Measurements from ENCODE around the gene PABPN1L. TPM values are rescaled to one million over a fixed set of nuclear protein-coding genes. Genes with fewer than 3 reads are reported as not detected.

PABPN1L gene
- polyA plus RNA-seq (ENCODE audit: insufficient read length), result not detected

DNA sequence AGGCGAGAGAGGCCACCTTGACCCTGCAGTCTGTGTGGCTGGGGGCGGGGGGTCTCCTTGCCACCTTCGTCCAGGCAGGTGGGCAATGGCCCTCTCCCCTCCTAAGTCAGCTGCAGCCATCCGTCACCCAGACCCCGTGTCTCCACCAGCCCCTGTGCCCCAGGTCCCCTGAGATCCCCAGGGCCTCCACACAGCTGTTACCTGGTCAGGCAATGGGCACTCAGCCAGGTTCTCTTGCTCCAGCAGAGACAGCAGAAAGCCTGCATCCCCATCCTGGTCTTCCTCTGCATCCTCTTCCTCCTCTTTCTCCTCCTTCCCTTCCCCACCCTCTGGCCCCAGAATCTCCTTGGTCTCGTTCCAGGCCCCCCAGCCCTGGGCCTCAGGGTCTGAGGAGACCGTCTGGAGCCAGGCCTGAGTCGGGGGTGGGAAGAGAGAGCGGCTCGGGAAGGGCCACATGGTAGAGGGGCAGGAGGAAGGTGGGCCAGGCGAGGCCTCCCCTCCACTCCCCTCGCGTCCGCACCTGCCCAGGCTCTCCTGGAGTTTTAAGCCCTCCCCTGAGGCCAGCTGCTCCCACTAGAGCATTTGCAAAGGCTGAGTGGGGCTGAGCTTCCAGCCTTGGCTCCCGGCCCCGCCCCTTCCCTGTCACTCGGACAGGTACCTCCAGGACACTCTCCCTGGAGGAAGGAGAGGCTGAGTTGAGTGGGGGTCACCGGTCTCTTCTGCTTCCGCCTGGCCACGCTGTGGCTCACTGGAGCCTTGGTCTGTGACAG lies at the start of gene PABPN1L:
Gene PABPN1L (minus strand): TSS at position 510 of the 770 bp plus-strand sequence. CDS start 54 bp downstream, at position 456.
- DNase-seq, result no peak

- no peak for DNase-seq
Observed at GRCh38 chr16:88915639-88916327, 49.3 kb upstream of the PABPN1L start.

DNA sequence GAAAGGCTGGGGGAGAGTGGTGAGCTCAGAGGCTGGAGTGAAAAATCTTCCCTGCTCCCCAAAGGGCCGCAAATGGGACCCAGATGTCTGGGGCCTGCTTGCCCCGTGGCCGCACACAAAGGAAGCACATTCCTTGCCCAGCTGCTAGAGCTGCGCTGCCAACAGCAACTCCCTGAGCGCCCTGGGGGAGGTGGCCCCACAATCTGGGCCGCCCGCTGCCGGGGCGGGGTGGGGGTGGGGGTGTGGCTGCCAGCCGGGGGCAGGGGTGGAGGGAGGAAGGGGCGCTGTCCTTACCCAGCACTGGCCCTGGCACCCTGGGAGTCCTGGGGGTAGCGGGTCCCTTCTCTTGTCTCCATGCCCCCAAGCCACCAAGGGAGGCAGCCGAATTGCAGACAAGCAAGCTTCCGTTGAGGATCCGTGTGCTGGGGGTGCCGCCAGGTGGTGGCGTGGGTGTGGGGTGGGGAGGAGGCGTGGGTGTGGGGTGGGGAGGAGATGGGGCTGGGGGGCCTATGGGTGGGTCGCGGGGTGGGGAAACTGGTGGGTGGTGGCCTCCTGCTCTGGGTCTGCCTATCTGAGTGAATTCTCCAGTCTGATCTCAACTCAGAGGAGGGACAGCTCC lies 48.4 kb upstream of the PABPN1L start:
- DNase-seq, result no peak

DNA sequence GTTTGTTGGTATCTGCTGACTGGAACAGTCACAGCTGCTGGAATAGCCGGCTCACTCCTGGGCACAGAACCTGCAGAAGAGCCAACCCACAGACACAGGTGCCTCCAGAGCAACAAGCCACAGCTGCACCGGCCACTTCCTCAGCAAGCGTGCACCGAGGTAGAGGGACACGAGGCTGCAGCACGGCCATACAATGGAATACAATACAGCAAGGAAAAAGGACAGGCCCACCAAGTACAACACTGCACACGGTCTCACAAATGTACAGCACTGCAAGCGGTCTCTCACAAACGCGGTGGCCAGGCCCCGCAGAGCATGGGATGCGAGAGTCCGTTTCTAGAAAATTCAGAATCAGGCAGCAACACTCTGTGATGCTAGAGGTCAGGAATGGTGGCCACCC lies 47.4 kb upstream of the PABPN1L start:
- no peak for DNase-seq

GRCh38 chr16:88913001-88913612 lies 46.6 kb upstream of the PABPN1L start:
- DNase-seq, result no peak

DNA sequence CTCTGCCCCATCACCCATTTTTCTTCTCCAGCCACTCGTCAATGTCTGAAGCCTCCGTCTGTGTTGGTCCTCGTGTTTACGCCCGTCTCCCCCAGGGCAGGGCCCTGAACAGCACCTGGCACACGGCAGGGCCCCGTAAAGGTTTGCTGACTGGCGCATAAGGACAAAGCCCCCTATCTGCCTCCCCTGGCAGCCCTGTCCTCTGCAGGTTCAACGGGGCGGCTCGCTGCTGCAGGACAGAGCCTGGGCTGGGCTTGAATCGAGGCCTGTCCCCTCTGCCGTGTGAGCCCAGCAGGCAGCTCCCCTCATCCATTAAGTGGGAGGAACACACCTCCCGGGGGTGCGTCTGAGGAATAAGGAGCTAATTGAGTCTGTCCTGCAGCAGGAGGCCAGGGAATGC lies 46.1 kb upstream of the PABPN1L start:
- DNase-seq, result no peak

GRCh38 chr16:88911946-88912310 lies 45.5 kb upstream of the PABPN1L start:
- DNase-seq, result no peak

GRCh38 chr16:88911136-88911945 lies 44.9 kb upstream of the PABPN1L start:
- no peak for DNase-seq

GRCh38 chr16:88910284-88911135 lies 44.0 kb upstream of the PABPN1L start:
- DNase-seq, result no peak

- no peak for DNase-seq
Observed at GRCh38 chr16:88909431-88910210, 43.2 kb upstream of the PABPN1L start.

DNA sequence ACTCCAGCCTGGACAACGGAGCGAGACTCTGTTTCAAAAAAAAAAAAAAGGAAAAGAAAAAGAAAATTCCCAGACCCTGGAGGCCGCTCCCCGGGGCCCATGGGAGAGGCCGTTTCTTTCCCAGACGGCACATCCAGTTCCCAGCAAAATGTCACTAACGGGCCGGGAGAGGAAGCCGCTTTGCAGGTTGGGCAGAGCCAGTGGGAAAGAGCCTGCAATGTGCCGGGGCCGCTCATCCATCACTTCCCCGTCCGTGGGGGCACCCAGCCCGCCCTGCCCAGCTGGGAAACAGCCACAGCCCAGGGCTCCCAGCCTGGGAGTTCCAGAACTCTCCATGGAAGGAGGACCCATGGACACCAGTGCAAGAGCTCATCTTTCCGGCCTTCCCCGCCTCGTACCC lies 41.8 kb upstream of the PABPN1L start:
- DNase-seq, result no peak

GRCh38 chr16:88907768-88908167 lies 41.3 kb upstream of the PABPN1L start:
- DNase-seq, result no peak

- no peak for DNase-seq
Observed at GRCh38 chr16:88906535-88907105, 40.2 kb upstream of the PABPN1L start.

- no peak for DNase-seq
Observed at GRCh38 chr16:88906020-88906419, 39.6 kb upstream of the PABPN1L start.

GRCh38 chr16:88905563-88905962 lies 39.1 kb upstream of the PABPN1L start:
- no peak for DNase-seq

DNA sequence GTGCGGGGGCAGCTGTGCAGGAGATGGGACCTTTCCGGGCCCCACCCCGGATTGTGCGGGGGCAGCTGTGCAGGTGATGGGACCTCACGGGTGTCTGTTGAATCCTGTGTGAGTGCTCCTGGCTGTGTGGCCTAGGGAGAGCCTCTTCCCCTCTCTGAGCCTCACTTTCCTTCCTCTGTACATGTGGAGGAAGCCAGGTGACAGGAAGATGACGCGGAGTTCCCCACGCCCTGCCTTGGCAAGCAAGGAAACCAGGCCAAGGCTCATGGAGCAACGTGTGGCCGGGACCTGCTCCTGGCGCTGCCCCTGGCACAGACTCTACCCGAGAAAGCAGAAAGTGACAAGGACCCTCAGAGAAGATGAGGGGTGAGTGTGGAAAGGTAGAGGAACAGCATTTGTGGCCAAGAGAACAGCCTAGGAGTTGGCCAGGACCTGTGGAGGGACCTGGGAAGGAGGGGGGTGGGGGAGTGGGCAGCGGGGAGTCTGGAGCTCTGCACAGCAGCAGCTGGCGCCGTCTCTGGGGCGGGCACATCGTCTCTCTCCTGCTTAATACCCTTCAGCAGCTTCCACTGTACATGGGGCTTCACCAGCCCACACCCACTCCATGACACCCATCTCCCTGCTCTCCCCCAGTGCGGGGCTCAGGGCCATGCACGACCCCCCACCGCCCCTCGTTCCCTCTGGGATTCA lies 38.4 kb upstream of the PABPN1L start:
- no peak for DNase-seq

GRCh38 chr16:88903267-88903666 lies 36.8 kb upstream of the PABPN1L start:
- DNase-seq, result no peak

DNA sequence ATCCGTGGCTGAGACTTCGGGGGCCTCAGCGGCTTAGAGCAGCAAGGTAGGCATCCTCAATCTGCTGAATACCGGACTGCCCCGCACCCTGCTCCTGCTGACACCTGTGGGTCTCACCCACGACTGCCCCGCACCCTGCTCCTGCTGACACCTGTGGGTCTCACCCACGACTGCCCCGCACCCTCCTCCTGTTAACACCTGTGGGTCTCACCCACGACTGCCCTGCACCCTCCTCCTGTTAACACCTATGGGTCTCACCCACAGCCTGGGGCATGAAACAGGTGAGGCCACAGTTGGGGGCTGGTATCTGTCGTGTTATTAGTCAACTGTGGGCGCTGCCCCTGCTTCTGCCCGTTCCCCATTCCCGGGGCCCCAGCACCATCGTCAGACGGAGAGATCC lies 36.3 kb upstream of the PABPN1L start:
- no peak for DNase-seq

DNA sequence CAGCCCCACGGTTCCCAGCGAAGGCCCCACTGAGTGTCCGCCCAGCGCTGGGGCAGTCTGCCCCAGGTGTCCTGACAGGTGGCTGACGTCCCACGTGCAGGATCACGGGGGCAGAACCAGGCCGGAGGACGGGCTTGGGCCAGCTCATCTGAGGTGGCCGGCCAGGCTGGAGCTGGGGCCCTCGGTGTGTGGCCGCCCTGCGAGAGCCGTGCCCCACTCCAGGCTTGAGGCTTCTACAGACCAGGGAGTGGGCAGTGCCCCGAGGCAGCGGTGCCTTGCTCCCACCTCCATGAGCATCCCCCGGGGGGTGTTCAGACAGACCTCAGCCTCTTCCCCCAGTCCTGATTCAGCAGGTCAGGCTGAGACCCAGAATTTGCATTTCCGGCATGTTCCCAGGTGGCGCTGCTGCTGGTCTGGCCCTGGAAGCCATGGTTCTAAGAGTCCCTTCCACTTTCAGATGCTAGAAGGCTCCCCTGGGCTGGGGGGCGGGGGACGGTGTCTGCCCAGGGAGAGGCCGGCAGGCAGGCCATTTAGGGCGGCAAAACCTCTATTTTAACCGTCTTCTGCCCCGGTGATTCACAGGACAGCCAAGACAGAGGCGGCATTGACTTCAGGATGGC lies 35.4 kb upstream of the PABPN1L start:
- no peak for DNase-seq
